Lung (tissue), 12 donors: ENCODE results near the gene ABHD14A. TPM values are rescaled to one million over a fixed set of nuclear protein-coding genes. Genes with fewer than 3 reads are reported as not detected.

Source experiments
- ATAC-seq: fragments of 200-7000 bp; cut with Tn5 transposase; one replicate; pipeline ENCODE4 v1.9.1; 2020; ENCODE audit warnings: moderate number of reproducible peaks; ENCODE audit not compliant: insufficient read depth, low FRiP score
- DNase-seq, 3 donors: peaks; one replicate each; pipeline ENCODE4 v3.0.0-alpha.2; 2013 to 2017
- H3K27ac ChIP-seq, 2 donors: one replicate each; pipeline ENCODE4 v1.5.1; 2013; ENCODE audit warnings: mild to moderate bottlenecking in 2 of 2, moderate library complexity in 2 of 2, control low read depth in 1 of 2, inconsistent platforms in 1 of 2, low read depth in 1 of 2, low read length in 1 of 2
- H3K27me3 ChIP-seq, 3 donors: one replicate each; pipeline ENCODE4 v1.5.1; 2013; ENCODE audit warnings: low read length in 2 of 3; ENCODE audit not compliant: control insufficient read depth in 3 of 3, insufficient read depth in 3 of 3
- H3K36me3 ChIP-seq, 4 donors: one replicate each; pipeline ENCODE4 v1.5.1; 2013; ENCODE audit warnings: low read length in 4 of 4, mild to moderate bottlenecking in 1 of 4, moderate library complexity in 1 of 4; ENCODE audit not compliant: control insufficient read depth in 4 of 4, insufficient read depth in 4 of 4
- H3K4me1 ChIP-seq, 5 donors: one replicate each; pipeline ENCODE4 v1.5.1; 2013; ENCODE audit warnings: low read length in 5 of 5, mild to moderate bottlenecking in 2 of 5, moderate library complexity in 1 of 5; ENCODE audit not compliant: control insufficient read depth in 5 of 5, insufficient read depth in 5 of 5
- H3K4me3 ChIP-seq: one replicate; pipeline ENCODE4 v1.5.1; 2013; ENCODE audit warnings: mild to moderate bottlenecking, control low read depth, moderate library complexity
- H3K9ac ChIP-seq, 2 donors: one replicate each; pipeline ENCODE4 v1.5.1; 2013; ENCODE audit warnings: low read length in 2 of 2, control low read depth in 1 of 2; ENCODE audit not compliant: insufficient read depth in 1 of 2
- H3K9me3 ChIP-seq, 4 donors: one replicate each; pipeline ENCODE4 v1.5.1; 2013; ENCODE audit warnings: low read length in 3 of 4, mild to moderate bottlenecking in 1 of 4, moderate library complexity in 1 of 4; ENCODE audit not compliant: control insufficient read depth in 4 of 4, insufficient read depth in 3 of 4
- CTCF ChIP-seq: IDR thresholded peaks from 2 replicates; pipeline ENCODE4 v1.5.1; 2012; ENCODE audit warnings: mild to moderate bottlenecking; ENCODE audit errors: control extremely low read depth, extremely low read depth
- WGBS, 2 donors: extraction: QIAGEN DNeasy Blood & Tissue Kit; methylation state at CpG; one replicate each; pipeline ENCODE4 v1.1.7; 2013; 5-methylcytosine and 5-hydroxymethylcytosine counted together
- polyA plus RNA-seq, 2 donors: library from polyadenylated mRNA; stranded (reverse); fragments of 200-250 nt; gene quantifications; one replicate each; pipeline ENCODE4 v1.2.1, GENCODE V29; 2013
- total RNA-seq, 2 donors: library from RNA; depleted of rRNA in 1 of 2; stranded (reverse); fragments of >200 nt in 1 of 2; gene quantifications; one replicate each; pipeline ENCODE4 v1.2.1, GENCODE V29; 2014 to 2021
- donor health status: control.
- donor health status: control.
- donor health status: Bipolar disorder and iron deficiency.
- donor health status: healthy.
- donor health status: DM: yes; HTN: yes; CAD: no.

The ABHD14A gene
- total and polyA plus RNA-seq, 4 donors: 7.2 to 62.8 (median 21.8) TPM

GRCh38 chr3:51968883-51969678, 5.8 kb upstream of the ABHD14A start:
- Histone ChIP-seq H3K9ac (no peak overlapping the region), H3K4me1 (peaks cover 2 to 30% (median 10%) of the 10 kb centered on the region in 5 donors), H3K27me3 (no peaks in the 10 kb centered on the region), H3K36me3 (no peaks in the 10 kb centered on the region), H3K4me3 (no peak overlapping the region), H3K27ac (no peak overlapping the region), H3K9me3 (no peaks in the 10 kb centered on the region)
- no peak for DNase-seq
- no peak for TF ChIP-seq CTCF
- WGBS, 2 donors: 84 to 86% methylated on average over 6 of the region's 6 CpGs
- ATAC-seq: no peak

- DNase-seq (no peak), ATAC-seq (no peak)
- H3K9ac ChIP-seq: no peak overlapping the region
- H3K27ac ChIP-seq: no peak overlapping the region
- H3K4me1 ChIP-seq: peaks cover 0 to 30% (median 16%) of the 10 kb centered on the region in 5 donors
- no peaks in the 10 kb centered on the region for H3K27me3 ChIP-seq
- WGBS, 2 donors: 76 to 88% methylated on average over 4 of the region's 4 CpGs
- no peak for TF ChIP-seq CTCF
- no peaks in the 10 kb centered on the region for H3K36me3 ChIP-seq
- no peak overlapping the region for H3K4me3 ChIP-seq
- no peaks in the 10 kb centered on the region for H3K9me3 ChIP-seq
Measured at GRCh38 chr3:51969841-51970240, 5.0 kb upstream of the ABHD14A start.

GRCh38 chr3:51970606-51971300, 4.1 kb upstream of the ABHD14A start:
- Histone ChIP-seq H3K36me3 (no peaks in the 10 kb centered on the region), H3K9me3 (no peaks in the 10 kb centered on the region), H3K9ac (no peak overlapping the region), H3K27me3 (no peaks in the 10 kb centered on the region), H3K27ac (no peak overlapping the region), H3K4me3 (no peak overlapping the region), H3K4me1 (peaks cover 0 to 36% (median 20%) of the 10 kb centered on the region in 5 donors)
- no peak for DNase-seq
- WGBS, 2 donors: 76 to 82% methylated on average over 6 of the region's 6 CpGs
- no peak for TF ChIP-seq CTCF
- ATAC-seq: no peak
